Measurements from ENCODE around the gene UBAC2.

DNA sequence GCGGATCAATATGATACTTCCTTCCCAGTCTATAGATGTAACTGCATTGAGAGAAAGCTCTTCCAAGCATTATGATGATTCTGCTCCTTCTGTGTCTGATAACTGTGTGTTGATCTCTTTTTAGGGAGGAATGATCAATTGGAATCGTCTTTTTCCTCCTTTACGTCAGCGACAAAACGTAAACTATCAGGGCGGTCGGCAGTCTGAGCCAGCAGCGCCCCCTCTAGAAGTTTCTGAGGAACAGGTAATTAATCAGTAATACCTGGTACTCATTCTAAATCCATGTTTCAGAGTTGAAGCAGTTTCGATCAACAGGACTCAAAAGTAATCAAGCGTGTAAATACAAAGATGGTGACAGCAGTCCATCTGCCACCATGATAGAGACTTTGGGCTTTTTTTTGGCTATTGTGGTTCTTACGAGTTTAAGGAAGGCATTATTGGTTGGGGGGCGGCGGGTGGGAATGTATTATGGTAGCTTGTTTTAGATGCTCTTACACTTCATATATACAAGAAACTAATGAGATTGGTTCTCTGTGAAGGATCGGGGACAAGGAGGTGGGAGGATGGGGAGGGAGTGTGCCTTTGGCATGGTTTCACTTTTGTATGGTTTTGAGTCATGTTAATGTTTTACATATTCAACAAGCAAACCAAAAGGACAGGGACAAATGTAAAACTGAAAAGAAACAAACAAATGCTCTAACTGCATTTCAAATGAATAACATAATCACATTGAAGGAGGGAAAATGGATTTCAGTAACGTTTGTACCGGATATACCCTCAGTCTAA is 167.2 kb downstream of the UBAC2 start:
- TF ChIP-seq, protein P1, sequence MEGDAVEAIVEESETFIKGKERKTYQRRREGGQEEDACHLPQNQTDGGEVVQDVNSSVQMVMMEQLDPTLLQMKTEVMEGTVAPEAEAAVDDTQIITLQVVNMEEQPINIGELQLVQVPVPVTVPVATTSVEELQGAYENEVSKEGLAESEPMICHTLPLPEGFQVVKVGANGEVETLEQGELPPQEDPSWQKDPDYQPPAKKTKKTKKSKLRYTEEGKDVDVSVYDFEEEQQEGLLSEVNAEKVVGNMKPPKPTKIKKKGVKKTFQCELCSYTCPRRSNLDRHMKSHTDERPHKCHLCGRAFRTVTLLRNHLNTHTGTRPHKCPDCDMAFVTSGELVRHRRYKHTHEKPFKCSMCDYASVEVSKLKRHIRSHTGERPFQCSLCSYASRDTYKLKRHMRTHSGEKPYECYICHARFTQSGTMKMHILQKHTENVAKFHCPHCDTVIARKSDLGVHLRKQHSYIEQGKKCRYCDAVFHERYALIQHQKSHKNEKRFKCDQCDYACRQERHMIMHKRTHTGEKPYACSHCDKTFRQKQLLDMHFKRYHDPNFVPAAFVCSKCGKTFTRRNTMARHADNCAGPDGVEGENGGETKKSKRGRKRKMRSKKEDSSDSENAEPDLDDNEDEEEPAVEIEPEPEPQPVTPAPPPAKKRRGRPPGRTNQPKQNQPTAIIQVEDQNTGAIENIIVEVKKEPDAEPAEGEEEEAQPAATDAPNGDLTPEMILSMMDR (IDR thresholded peaks at IDR 0.05 in 8 of 11, conservative IDR thresholded peaks at IDR 0.05 in 3 of 11) = no peak
- TF ChIP-seq POLR2AphosphoS5 (IDR thresholded peaks at IDR 0.05) = no peak

Measured in spleen (tissue), 7 donors.